Measurements from ENCODE around the gene AFAP1L2. TPM values are rescaled to one million over a fixed set of nuclear protein-coding genes. Genes with fewer than 3 reads are reported as not detected.
A peak's percentile ranks its signal among the peaks of the same experiment; 100 is the strongest.

Gene AFAP1L2
- total RNA-seq, 2 donors from 2014 or later = 10.5 to 17.9 TPM

GRCh38 chr10:114370199-114370598 is 34.1 kb downstream of the AFAP1L2 start:
- Histone ChIP-seq H3K4me1 (peaks cover 14% of the 10 kb centered on the region), H3K9me3 (no peaks in the 10 kb centered on the region), H3K4me3 (no peak overlapping the region), H3K36me3 (replicated peaks in 1 of 2; ENCODE audit: insufficient read depth in 1 of 2, low read depth in 2 of 2) (no peaks in the 10 kb centered on the region), H3K27me3 (no peaks in the 10 kb centered on the region), H3K27ac (no peak overlapping the region)
- TF ChIP-seq CTCF (IDR thresholded peaks at IDR 0.05) = no peak
- TF ChIP-seq POLR2A (IDR thresholded peaks at IDR 0.05) = no peak
- DNase-seq (no peak), ATAC-seq (no peak)
- intact Hi-C loops (cut with DNase I) = no loop called here
- 77 to 82% methylated on average over 2 of the region's 2 CpGs for WGBS, 2 donors

GRCh38 chr10:114368057-114368391 is 36.3 kb downstream of the AFAP1L2 start:
- intact Hi-C loops (cut with DNase I) = no loop called here
- TF ChIP-seq POLR2A (IDR thresholded peaks at IDR 0.05) = no peak
- no peak for TF ChIP-seq CTCF (IDR thresholded peaks at IDR 0.05)
- no peaks in the 10 kb centered on the region for H3K27me3 ChIP-seq
- ATAC-seq (no peak), DNase-seq (no peak)
- no peaks in the 10 kb centered on the region for H3K9me3 ChIP-seq
- H3K36me3 ChIP-seq (replicated peaks in 1 of 2; ENCODE audit: insufficient read depth in 1 of 2, low read depth in 2 of 2) = no peaks in the 10 kb centered on the region
- peaks cover 11% of the 10 kb centered on the region for H3K4me1 ChIP-seq
- H3K4me3 ChIP-seq = no peak overlapping the region
- WGBS, 2 donors = 80 to 81% methylated on average over 4 of the region's 4 CpGs
- H3K27ac ChIP-seq = no peak overlapping the region

GRCh38 chr10:114367351-114368056 is 36.8 kb downstream of the AFAP1L2 start:
- Histone ChIP-seq H3K36me3 (replicated peaks in 1 of 2; ENCODE audit: insufficient read depth in 1 of 2, low read depth in 2 of 2) (no peaks in the 10 kb centered on the region), H3K9me3 (no peaks in the 10 kb centered on the region), H3K4me1 (peaks cover 11% of the 10 kb centered on the region), H3K27ac (peak overlapping the region in 2 of 4 donors; percentile 28 to 47), H3K4me3 (no peak overlapping the region), H3K27me3 (no peaks in the 10 kb centered on the region)
- DNase-seq = no peak
- WGBS, 2 donors = 48 to 52% methylated on average over 6 of the region's 6 CpGs
- no peak for TF ChIP-seq POLR2A (IDR thresholded peaks at IDR 0.05)
- no peak for TF ChIP-seq CTCF (IDR thresholded peaks at IDR 0.05)
- ATAC-seq = no peak
- intact Hi-C loops (cut with DNase I) = no loop called here

GRCh38 chr10:114364726-114365125 is 39.6 kb downstream of the AFAP1L2 start:
- TF ChIP-seq POLR2A (IDR thresholded peaks at IDR 0.05) = no peak
- no peak for TF ChIP-seq CTCF (IDR thresholded peaks at IDR 0.05)
- intact Hi-C loops (cut with DNase I) = no loop called here
- WGBS, 2 donors = 96% methylated on average over 4 of the region's 4 CpGs
- Histone ChIP-seq H3K27ac (no peak overlapping the region), H3K4me3 (no peak overlapping the region), H3K27me3 (no peaks in the 10 kb centered on the region), H3K9me3 (no peaks in the 10 kb centered on the region), H3K36me3 (replicated peaks in 1 of 2; ENCODE audit: insufficient read depth in 1 of 2, low read depth in 2 of 2) (no peaks in the 10 kb centered on the region), H3K4me1 (peaks cover 11% of the 10 kb centered on the region)
- ATAC-seq = no peak
- DNase-seq = no peak

Measured in body of pancreas (tissue), 4 donors.